SW 1271 (cell line): ENCODE results near the gene RNF125.
"Not testable (repeated sequence)": the region's sequence is repeated elsewhere in the genome, so short reads cannot be mapped to it uniquely, and the experiment has no call there.

Source experiments
- DNase-seq, 2 experiments: peaks; one replicate each; lab custom pipeline; 2025; lab: John Stamatoyannopoulos, UW

RNF125 gene

GRCh38 chr18:32025744-32026143 lies 7.1 kb downstream of the RNF125 start:
- no peak for DNase-seq

GRCh38 chr18:32026491-32027086 lies 8.0 kb downstream of the RNF125 start:
- DNase-seq = no peak

- no peak for DNase-seq
Observed at GRCh38 chr18:32029558-32029957, 10.9 kb downstream of the RNF125 start.

- no peak for DNase-seq
Observed at GRCh38 chr18:32032609-32033008, 14.0 kb downstream of the RNF125 start.

- DNase-seq = no peak
Observed at GRCh38 chr18:32036506-32037180, 18.0 kb downstream of the RNF125 start.

GRCh38 chr18:32037616-32038015 lies 19.0 kb downstream of the RNF125 start:
- no peak for DNase-seq

- no peak for DNase-seq
Observed at GRCh38 chr18:32040936-32041335, 22.3 kb downstream of the RNF125 start.

GRCh38 chr18:32042337-32042736 lies 23.7 kb downstream of the RNF125 start:
- DNase-seq = no peak

- DNase-seq = no peak
Observed at GRCh38 chr18:32048507-32049091, 30.0 kb downstream of the RNF125 start.

- no peak for DNase-seq
Observed at GRCh38 chr18:32049393-32050171, 31.0 kb downstream of the RNF125 start.

- no peak for DNase-seq
Observed at GRCh38 chr18:32056613-32057358, 38.2 kb downstream of the RNF125 start.

- DNase-seq = no peak
Observed at GRCh38 chr18:32057624-32058165, 39.1 kb downstream of the RNF125 start.

- DNase-seq = no peak
Observed at GRCh38 chr18:32060026-32060425, 41.4 kb downstream of the RNF125 start.

- no peak for DNase-seq
Observed at GRCh38 chr18:32067375-32068167, 48.9 kb downstream of the RNF125 start.

GRCh38 chr18:32072321-32072720 lies 53.7 kb downstream of the RNF125 start:
- peak in 1 of 2 experiments; percentile 20 for DNase-seq

- no peak for DNase-seq
Observed at GRCh38 chr18:32074206-32074605, 55.6 kb downstream of the RNF125 start.

- DNase-seq = no peak
Observed at GRCh38 chr18:32078845-32079244, 60.2 kb downstream of the RNF125 start.

GRCh38 chr18:32081881-32082280 lies 63.3 kb downstream of the RNF125 start:
- DNase-seq = no peak

GRCh38 chr18:32083781-32084180 lies 65.2 kb downstream of the RNF125 start:
- DNase-seq = no peak

GRCh38 chr18:32086881-32087280 lies 68.3 kb downstream of the RNF125 start:
- DNase-seq = no peak

GRCh38 chr18:32090831-32091230 lies 72.2 kb downstream of the RNF125 start:
- not testable (repeated sequence) for DNase-seq
